Chondrocyte (in vitro differentiated cells): ENCODE measurements around the gene CLIP1. TPM values are rescaled to one million over a fixed set of nuclear protein-coding genes. Genes with fewer than 3 reads are reported as not detected.

ENCODE experiments used
- DNase-seq: peaks from one replicate; pipeline ENCODE4 v3.0.0; 2021; ENCODE audit warnings: mixed read lengths, low spot score
- H3K27ac Mint-ChIP-seq: one replicate; pipeline ENCODE4 v1.8.0; 2021; ENCODE audit warnings: mild to moderate bottlenecking, moderate library complexity, mixed read lengths; ENCODE audit not compliant: unreplicated experiment
- H3K27me3 Mint-ChIP-seq: 2 replicates; pipeline ENCODE4 v1.8.0; 2021; ENCODE audit warnings: low read depth, mixed read lengths
- H3K36me3 Mint-ChIP-seq: 2 replicates; pipeline ENCODE4 v1.8.0; 2021; ENCODE audit warnings: low read depth, mixed read lengths
- H3K4me1 Mint-ChIP-seq: 2 replicates; pipeline ENCODE4 v1.8.0; 2021; ENCODE audit warnings: low read depth, mild to moderate bottlenecking, mixed read lengths
- H3K4me3 Mint-ChIP-seq: one replicate; pipeline ENCODE4 v1.8.0; 2021; ENCODE audit warnings: mild to moderate bottlenecking, moderate library complexity, mixed read lengths; ENCODE audit not compliant: unreplicated experiment
- H3K9me3 Mint-ChIP-seq: 2 replicates; pipeline ENCODE4 v1.8.0; 2021; ENCODE audit warnings: low read depth, mixed read lengths
- total RNA-seq: library from RNA; stranded (reverse); gene quantifications from 3 replicates; pipeline ENCODE4 v1.2.1, GENCODE V29; 2021
- TF ChIP-seq, protein P1 (sequence below): fragments of 200-600 bp; sonication (generic); IDR thresholded peaks from 2 replicates; pipeline ENCODE4 v1.5.0; 2021; ENCODE audit warnings: antibody characterized with exemption, mild to moderate bottlenecking, moderate library complexity

The CLIP1 gene
- total RNA-seq, 1 donor from 2014 or later, result 101 TPM

DNA sequence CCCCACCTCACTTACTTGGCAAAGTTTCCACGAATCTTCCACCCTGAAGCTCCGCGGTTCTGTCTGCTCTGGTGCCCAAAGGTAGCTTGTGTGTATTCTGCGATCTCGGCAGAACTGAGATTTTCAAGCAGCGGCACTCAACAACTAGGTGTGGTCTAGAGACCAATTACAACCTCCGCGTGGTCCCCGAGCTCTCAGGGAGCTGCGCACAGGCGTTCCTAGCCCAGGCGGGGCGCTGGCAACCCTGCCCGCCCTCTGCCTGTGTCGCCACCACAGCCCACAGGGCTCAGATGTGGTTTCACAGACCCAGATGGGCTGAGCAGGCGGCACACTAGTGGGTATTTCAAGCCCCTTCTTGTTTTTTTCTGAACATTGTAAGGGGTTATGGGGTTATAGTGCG, 195.1 kb downstream of the CLIP1 start:
- H3K36me3 Mint-ChIP-seq, result peaks cover 8% of the 10 kb centered on the region
- TF ChIP-seq, protein P1, sequence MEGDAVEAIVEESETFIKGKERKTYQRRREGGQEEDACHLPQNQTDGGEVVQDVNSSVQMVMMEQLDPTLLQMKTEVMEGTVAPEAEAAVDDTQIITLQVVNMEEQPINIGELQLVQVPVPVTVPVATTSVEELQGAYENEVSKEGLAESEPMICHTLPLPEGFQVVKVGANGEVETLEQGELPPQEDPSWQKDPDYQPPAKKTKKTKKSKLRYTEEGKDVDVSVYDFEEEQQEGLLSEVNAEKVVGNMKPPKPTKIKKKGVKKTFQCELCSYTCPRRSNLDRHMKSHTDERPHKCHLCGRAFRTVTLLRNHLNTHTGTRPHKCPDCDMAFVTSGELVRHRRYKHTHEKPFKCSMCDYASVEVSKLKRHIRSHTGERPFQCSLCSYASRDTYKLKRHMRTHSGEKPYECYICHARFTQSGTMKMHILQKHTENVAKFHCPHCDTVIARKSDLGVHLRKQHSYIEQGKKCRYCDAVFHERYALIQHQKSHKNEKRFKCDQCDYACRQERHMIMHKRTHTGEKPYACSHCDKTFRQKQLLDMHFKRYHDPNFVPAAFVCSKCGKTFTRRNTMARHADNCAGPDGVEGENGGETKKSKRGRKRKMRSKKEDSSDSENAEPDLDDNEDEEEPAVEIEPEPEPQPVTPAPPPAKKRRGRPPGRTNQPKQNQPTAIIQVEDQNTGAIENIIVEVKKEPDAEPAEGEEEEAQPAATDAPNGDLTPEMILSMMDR, result no peak
- no peaks in the 10 kb centered on the region for H3K27me3 Mint-ChIP-seq
- no peak overlapping the region for H3K27ac Mint-ChIP-seq
- H3K4me1 Mint-ChIP-seq, result peaks cover 33% of the 10 kb centered on the region
- no peaks in the 10 kb centered on the region for H3K9me3 Mint-ChIP-seq
- peak overlapping the region; percentile 24 for H3K4me3 Mint-ChIP-seq
- DNase-seq, result no peak

- TF ChIP-seq, protein P1, result no peak
- DNase-seq, result no peak
- H3K4me1 Mint-ChIP-seq, result peaks cover 33% of the 10 kb centered on the region
- no peaks in the 10 kb centered on the region for H3K27me3 Mint-ChIP-seq
- no peaks in the 10 kb centered on the region for H3K9me3 Mint-ChIP-seq
- H3K27ac Mint-ChIP-seq, result peak overlapping the region; percentile 61
- H3K36me3 Mint-ChIP-seq, result peaks cover 6% of the 10 kb centered on the region
- H3K4me3 Mint-ChIP-seq, result peak overlapping the region; percentile 47
Observed at GRCh38 chr12:122226366-122227125, 195.9 kb downstream of the CLIP1 start.

DNA sequence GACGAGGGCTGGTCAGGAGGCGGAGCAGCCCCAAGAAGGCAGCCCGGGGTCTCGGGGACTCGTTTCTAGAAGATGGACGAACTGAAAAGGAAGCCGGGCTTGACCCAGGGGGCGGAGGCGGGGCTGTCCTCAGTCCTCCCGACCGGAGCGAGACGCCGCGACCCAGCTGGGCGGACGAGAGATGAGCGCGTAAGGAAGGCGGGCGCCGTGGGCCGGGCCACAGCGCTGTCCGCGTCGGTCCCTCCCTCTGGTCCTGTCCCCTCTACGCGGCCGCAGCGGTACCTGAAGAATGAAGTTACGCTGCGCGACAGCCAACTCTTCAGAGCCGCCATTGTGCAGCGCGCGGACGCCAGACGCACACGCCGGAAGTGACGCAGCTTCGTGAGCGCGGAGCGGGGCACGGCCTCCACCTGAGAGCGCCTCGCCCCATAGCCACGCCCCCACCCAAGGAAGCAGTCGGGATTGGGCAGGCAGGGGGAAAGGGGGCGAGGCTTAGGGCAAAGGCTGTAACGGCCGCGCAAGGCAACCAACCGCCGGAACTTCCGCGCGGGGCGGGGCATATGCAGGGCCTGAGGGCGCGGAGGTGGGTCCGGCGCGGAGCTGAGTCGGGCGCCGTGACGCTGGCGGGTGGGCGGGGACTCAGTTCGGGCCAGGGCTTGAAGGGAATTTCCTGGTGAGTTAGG, 196.6 kb downstream of the CLIP1 start, which contains the start of gene DIABLO:
TSS of gene DIABLO (minus strand) at position 370 of the 683 bp plus-strand sequence. CDS start at position 332, 38 bp downstream.
- H3K4me3 Mint-ChIP-seq, result peak within 1 kb of the TSS; percentile 96
- H3K27ac Mint-ChIP-seq, result peak within 1 kb of the TSS; percentile 99
- TF ChIP-seq, protein P1, result no peak
- H3K9me3 Mint-ChIP-seq, result no peaks in the 10 kb centered on the region
- H3K27me3 Mint-ChIP-seq, result no peaks in the 10 kb centered on the region
- peak; percentile 100 for DNase-seq
- H3K36me3 Mint-ChIP-seq, result peaks cover 8% of the 10 kb centered on the region
- H3K4me1 Mint-ChIP-seq, result peaks cover 33% of the 10 kb centered on the region

Other genes with a start within 250 kb of the CLIP1 start
- gene IL31, start 248.4 kb downstream of the CLIP1 start, total RNA-seq, result not detected in 3 replicates
- 1.5 to 2.0 TPM (median 1.6 TPM) in 3 replicates for gene LRRC43, start 239.5 kb downstream of the CLIP1 start, total RNA-seq
- gene B3GNT4, start 219.0 kb downstream of the CLIP1 start, total RNA-seq, result 0.22 to 1.0 TPM (median 0.77 TPM) in 3 replicates
- gene DIABLO, start 196.6 kb downstream of the CLIP1 start, total RNA-seq, result 47.7 to 51.1 TPM (median 49.9 TPM) in 3 replicates
- gene VPS33A, start 156.2 kb downstream of the CLIP1 start, total RNA-seq, result 16.9 to 21.8 TPM (median 20.2 TPM) in 3 replicates
- 16.8 to 21.8 TPM (median 20.2 TPM) in 3 replicates for gene ZCCHC8, start 78.3 kb upstream of the CLIP1 start, total RNA-seq
- gene RSRC2, start 104.3 kb upstream of the CLIP1 start, total RNA-seq, result 50.7 to 61.5 TPM (median 51.0 TPM) in 3 replicates
- 9.2 to 22.6 TPM (median 11.8 TPM) in 3 replicates for gene KNTC1, start 104.6 kb upstream of the CLIP1 start, total RNA-seq